OCI-LY7 (cell line): ENCODE data around the gene GRHL1.

Source experiments
- EZH2phosphoT487 ChIP-seq: fragments of 200-600 bp; sonication (generic); IDR thresholded peaks from 2 replicates; pipeline ENCODE4 v1.6.1; 2018; ENCODE audit warnings: low read depth, borderline replicate concordance, mild to moderate bottlenecking, mixed run types, antibody characterized with exemption, low read length, moderate library complexity, mixed read lengths
- TF ChIP-seq, protein P1 (sequence below): fragments of 200-600 bp; sonication (generic); conservative IDR thresholded peaks from 2 replicates; pipeline ENCODE4 v1.5.1; 2014; ENCODE audit warnings: mild to moderate bottlenecking, antibody characterized with exemption, low read length, moderate library complexity, mixed read lengths

DNA sequence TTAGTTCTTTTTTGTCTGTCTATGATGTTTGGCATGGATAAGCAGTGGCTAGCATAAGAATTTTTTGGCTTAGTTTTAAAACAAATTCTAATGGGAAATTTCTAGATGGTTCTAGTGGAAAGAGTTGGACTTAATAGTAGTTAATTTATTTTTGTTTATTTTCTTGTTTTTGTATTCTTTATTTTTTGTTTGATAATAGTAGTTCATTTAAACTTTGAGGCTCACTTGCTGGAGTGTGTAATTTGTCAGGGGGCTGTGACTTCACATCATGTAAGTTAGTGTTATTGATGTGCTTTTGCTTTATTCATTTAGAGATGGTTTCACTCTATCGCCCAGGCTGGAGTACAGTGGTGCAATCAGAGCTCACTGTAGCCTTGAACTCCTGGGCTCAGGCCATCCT is 48.2 kb downstream of the GRHL1 start:
- TF ChIP-seq, protein P1, sequence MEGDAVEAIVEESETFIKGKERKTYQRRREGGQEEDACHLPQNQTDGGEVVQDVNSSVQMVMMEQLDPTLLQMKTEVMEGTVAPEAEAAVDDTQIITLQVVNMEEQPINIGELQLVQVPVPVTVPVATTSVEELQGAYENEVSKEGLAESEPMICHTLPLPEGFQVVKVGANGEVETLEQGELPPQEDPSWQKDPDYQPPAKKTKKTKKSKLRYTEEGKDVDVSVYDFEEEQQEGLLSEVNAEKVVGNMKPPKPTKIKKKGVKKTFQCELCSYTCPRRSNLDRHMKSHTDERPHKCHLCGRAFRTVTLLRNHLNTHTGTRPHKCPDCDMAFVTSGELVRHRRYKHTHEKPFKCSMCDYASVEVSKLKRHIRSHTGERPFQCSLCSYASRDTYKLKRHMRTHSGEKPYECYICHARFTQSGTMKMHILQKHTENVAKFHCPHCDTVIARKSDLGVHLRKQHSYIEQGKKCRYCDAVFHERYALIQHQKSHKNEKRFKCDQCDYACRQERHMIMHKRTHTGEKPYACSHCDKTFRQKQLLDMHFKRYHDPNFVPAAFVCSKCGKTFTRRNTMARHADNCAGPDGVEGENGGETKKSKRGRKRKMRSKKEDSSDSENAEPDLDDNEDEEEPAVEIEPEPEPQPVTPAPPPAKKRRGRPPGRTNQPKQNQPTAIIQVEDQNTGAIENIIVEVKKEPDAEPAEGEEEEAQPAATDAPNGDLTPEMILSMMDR, result no peak
- TF ChIP-seq EZH2phosphoT487, result no peak
